A673 (cell line): ENCODE data around the gene IARS1.

Source experiments
- CTCF ChIP-seq: fragments of 300-800, 200-600 bp; sonication (generic); conservative IDR thresholded peaks from 2 replicates; pipeline ENCODE4 v1.5.1; 2017; ENCODE audit warnings: low read depth, mild to moderate bottlenecking, antibody characterized with exemption, low read length, moderate library complexity, mixed read lengths
- EZH2 ChIP-seq: fragments of 200-600 bp; sonication (generic); IDR thresholded peaks from 2 replicates; pipeline ENCODE4 v1.6.1; 2017; ENCODE audit warnings: borderline replicate concordance, low read depth, mild to moderate bottlenecking, mixed read lengths, antibody characterized with exemption, low read length; ENCODE audit not compliant: poor library complexity, severe bottlenecking

GRCh38 chr9:92332577-92333281 lies 39.2 kb upstream of the IARS1 start:
- TF ChIP-seq CTCF, result no peak
- TF ChIP-seq EZH2, result no peak
